ENCODE data around the gene CAV1. TPM values are rescaled to one million over a fixed set of nuclear protein-coding genes. Genes with fewer than 3 reads are reported as not detected.

Gene CAV1
- total and polyA plus RNA-seq, 2 experiments from 2014 or later, result 16.0 to 21.1 TPM

GRCh38 chr7:116496653-116497052 is 28.2 kb upstream of the CAV1 start:
- DNase-seq (ENCODE audit: low spot score) (no peak), ATAC-seq (no peak)
- H3F3A ChIP-seq (replicated peaks; ENCODE audit: low read depth), result peaks cover 6% of the 10 kb centered on the region; the same call in 1 of the 2 replicates
- H2AFZ ChIP-seq, result no peak overlapping the region
- no peaks in the 10 kb centered on the region for H3K9me2 ChIP-seq (ENCODE audit: insufficient read depth)
- Mint-ChIP-seq H3K9me3 (no peaks in the 10 kb centered on the region), H3K27ac (no peak overlapping the region), H3K4me1 (peaks cover 12% of the 10 kb centered on the region), H3K4me3 (no peak overlapping the region), H3K36me3 (ENCODE audit: low read depth) (no peaks in the 10 kb centered on the region), H3K27me3 (ENCODE audit: insufficient read depth, low read depth, poor library complexity) (peaks cover 22% of the 10 kb centered on the region)
- H3K79me2 ChIP-seq (replicated peaks; ENCODE audit: insufficient read depth), result no peaks in the 10 kb centered on the region
- no peak overlapping the region for H3K4me2 ChIP-seq
- no peak overlapping the region for H3K4me3 ChIP-seq
- H4K20me1 ChIP-seq (replicated peaks; ENCODE audit: insufficient read depth), result no peaks in the 10 kb centered on the region
- no peak overlapping the region for H3K27ac ChIP-seq (ENCODE audit: low read depth)
- peaks cover 24% of the 10 kb centered on the region for H3K27me3 ChIP-seq (ENCODE audit: insufficient read depth)
- no peaks in the 10 kb centered on the region for H3K36me3 ChIP-seq (ENCODE audit: insufficient read depth)
- TF ChIP-seq CTCF (conservative IDR thresholded peaks at IDR 0.05; ENCODE audit: low read depth in 2 of 2) (no peak), CREB1 (CRISPR knock-in tag; IDR thresholded peaks at IDR 0.05; ENCODE audit: low read depth) (no peak), EZH2phosphoT487 (IDR thresholded peaks at IDR 0.05; ENCODE audit: unreplicated experiment) (no peak), ZNF114 (CRISPR knock-in tag; IDR thresholded peaks at IDR 0.05) (no peak), STAT1 (IDR thresholded peaks at IDR 0.05; ENCODE audit: unreplicated experiment) (no peak), POLR2AphosphoS5 (IDR thresholded peaks at IDR 0.05; ENCODE audit: low read depth) (no peak), REST (IDR thresholded peaks at IDR 0.05; ENCODE audit: unreplicated experiment) (no peak), ZNF462 (CRISPR knock-in tag; IDR thresholded peaks at IDR 0.05) (no peak), ETS1 (IDR thresholded peaks at IDR 0.05) (no peak), NANOG (IDR thresholded peaks at IDR 0.05; ENCODE audit: borderline replicate concordance) (no peak), ZNF331 (CRISPR knock-in tag; IDR thresholded peaks at IDR 0.05; ENCODE audit: low read depth) (no peak), JUNB (IDR thresholded peaks at IDR 0.05; ENCODE audit: unreplicated experiment) (no peak), EZH2 (IDR thresholded peaks at IDR 0.05; ENCODE audit: low read depth, unreplicated experiment) (no peak)
- H3K4me1 ChIP-seq (ENCODE audit: insufficient read depth), result peaks cover 11% of the 10 kb centered on the region
